HepG2 (cell line): ENCODE measurements around the gene HELZ2. TPM values are rescaled to one million over a fixed set of nuclear protein-coding genes. Genes with fewer than 3 reads are reported as not detected.

Experiments used
- ARNTL ChIP-seq: sonication (generic); formaldehyde crosslinking; IDR thresholded peaks from 2 replicates; pipeline ENCODE4 v1.4.0; 2020; ENCODE audit warnings: mild to moderate bottlenecking, missing genetic modification reagents
- CSRNP2 ChIP-seq: sonication (generic); formaldehyde crosslinking; conservative IDR thresholded peaks from 2 replicates; pipeline ENCODE4 v1.8.0; 2022; ENCODE audit warnings: low read depth, missing genetic modification reagents
- FOXP1 ChIP-seq, 2 experiments: fragments of 450-650 bp in 1 of 2; IDR thresholded peaks; 2 replicates each; pipeline ENCODE4 v1.6.1; 2017 to 2018; ENCODE audit warnings: antibody characterized with exemption in 1 of 2
- HMGXB4 ChIP-seq, 2 experiments: sonication (generic) in 1 of 2; formaldehyde crosslinking in 1 of 2; IDR thresholded peaks; 2 replicates each; pipeline versions ENCODE4 v1.4.0 to v1.6.1; 2018 to 2020; ENCODE audit warnings: missing genetic modification reagents in 2 of 2, borderline replicate concordance in 1 of 2, low read depth in 1 of 2, mild to moderate bottlenecking in 1 of 2, missing biosample characterization in 1 of 2
- HNRNPUL1 ChIP-seq: fragments of 200-400 bp; formaldehyde crosslinking; IDR thresholded peaks from 2 replicates; pipeline ENCODE4 v1.6.1; 2017; ENCODE audit warnings: low read depth, mild to moderate bottlenecking, low read length, moderate library complexity
- HOXA3 ChIP-seq: sonication (generic); formaldehyde crosslinking; IDR thresholded peaks from 2 replicates; pipeline ENCODE4 v1.5.0; 2020; ENCODE audit warnings: missing genetic modification reagents
- MATR3 ChIP-seq: sonication (generic); formaldehyde crosslinking; IDR thresholded peaks from 2 replicates; pipeline ENCODE4 v1.4.0; 2020; ENCODE audit warnings: missing genetic modification reagents
- PLRG1 ChIP-seq: fragments of 450-650 bp; conservative IDR thresholded peaks from 2 replicates; pipeline ENCODE4 v1.6.1; 2016
- RBM39 ChIP-seq: fragments of 200-400 bp; formaldehyde crosslinking; IDR thresholded peaks from one replicate; pipeline ENCODE4 v1.6.1; 2018; ENCODE audit warnings: antibody characterized with exemption, mild to moderate bottlenecking, low read depth, low read length; ENCODE audit not compliant: poor library complexity, severe bottlenecking
- SOX13 ChIP-seq, 3 experiments: fragments of 450-650 bp in 1 of 3; sonication (generic) in 1 of 3; formaldehyde crosslinking in 1 of 3; IDR thresholded peaks in 2 of 3; conservative IDR thresholded peaks in 1 of 3; 2 replicates each; pipeline versions ENCODE4 v1.5.0 to v1.6.1; 2016 to 2020; ENCODE audit warnings: antibody characterized with exemption in 1 of 3, mild to moderate bottlenecking in 1 of 3, missing compliant biosample characterization in 1 of 3, missing genetic modification reagents in 1 of 3, moderate library complexity in 1 of 3
- THAP8 ChIP-seq: sonication (generic); formaldehyde crosslinking; IDR thresholded peaks from 2 replicates; pipeline ENCODE4 v1.5.1; 2020; ENCODE audit warnings: missing genetic modification reagents, mild to moderate bottlenecking, borderline replicate concordance
- ZBTB2 ChIP-seq: sonication (generic); formaldehyde crosslinking; IDR thresholded peaks from 2 replicates; pipeline ENCODE4 v1.8.0; 2022; ENCODE audit warnings: low read depth, missing genetic modification reagents
- ZBTB42 ChIP-seq: sonication (generic); formaldehyde crosslinking; IDR thresholded peaks from 2 replicates; pipeline ENCODE4 v1.5.0; 2020; ENCODE audit warnings: mild to moderate bottlenecking, missing genetic modification reagents
- ZBTB43 ChIP-seq: sonication (generic); formaldehyde crosslinking; conservative IDR thresholded peaks from 2 replicates; pipeline ENCODE4 v1.4.0; 2020; ENCODE audit warnings: missing genetic modification reagents
- ZFP37 ChIP-seq: sonication (generic); formaldehyde crosslinking; IDR thresholded peaks from 2 replicates; pipeline ENCODE4 v1.4.0; 2020; ENCODE audit warnings: missing genetic modification reagents, borderline replicate concordance
- ZNF337 ChIP-seq: sonication (generic); formaldehyde crosslinking; IDR thresholded peaks from 2 replicates; pipeline ENCODE4 v1.5.1; 2020; ENCODE audit warnings: missing genetic modification reagents, low read depth, mild to moderate bottlenecking, borderline replicate concordance
- ZNF432 ChIP-seq: sonication (generic); formaldehyde crosslinking; IDR thresholded peaks from 2 replicates; pipeline ENCODE4 v1.5.0; 2020; ENCODE audit warnings: missing genetic modification reagents, mild to moderate bottlenecking, borderline replicate concordance
- ZNF496 ChIP-seq: sonication (generic); formaldehyde crosslinking; IDR thresholded peaks from 2 replicates; pipeline ENCODE4 v1.8.1; 2023; ENCODE audit warnings: mild to moderate bottlenecking, moderate library complexity, missing genetic modification reagents; ENCODE audit not compliant: insufficient replicate concordance
- ZNF598 ChIP-seq: sonication (generic); formaldehyde crosslinking; IDR thresholded peaks from 2 replicates; pipeline ENCODE4 v1.5.1; 2020; ENCODE audit warnings: mild to moderate bottlenecking, missing genetic modification reagents, borderline replicate concordance
- ZNF850 ChIP-seq: sonication (generic); formaldehyde crosslinking; conservative IDR thresholded peaks from 2 replicates; pipeline ENCODE4 v1.9.0; 2021; ENCODE audit warnings: mild to moderate bottlenecking, missing genetic modification reagents
- ZNF879 ChIP-seq: sonication (generic); formaldehyde crosslinking; IDR thresholded peaks from 2 replicates; pipeline ENCODE4 v1.8.1; 2023; ENCODE audit warnings: missing genetic modification reagents
- polyA plus RNA-seq, 8 experiments: library from polyadenylated mRNA; depleted of rRNA in 3 of 8; stranded (reverse) in 7 of 8; unstranded in 1 of 8; fragments of >200 nt; fragmentation: Illumina TruSeq in 4 of 8; extraction: Trizol in 4 of 8; gene quantifications; 2 replicates each; pipeline versions ENCODE4 v1.2.1 to v1.2.3, GENCODE V29; 2011 to 2016; ENCODE audit warnings: low read depth in 4 of 8, missing spikeins in 1 of 8, mixed read lengths in 1 of 8; ENCODE audit not compliant: insufficient read depth in 1 of 8
- total RNA-seq, 5 experiments: library from RNA; depleted of rRNA; stranded (reverse); fragments of >200 nt; fragmentation: Illumina TruSeq; extraction: Trizol; gene quantifications; 2 replicates each; pipeline ENCODE4 v1.2.3, GENCODE V29; 2016; ENCODE audit warnings: low read depth in 1 of 5

Gene HELZ2
- total and polyA plus RNA-seq, 2 of the 13 experiments (the other 11 are each of a cell fraction or from before 2014, with no cell fraction given), result 9.6 to 10.1 TPM

DNA sequence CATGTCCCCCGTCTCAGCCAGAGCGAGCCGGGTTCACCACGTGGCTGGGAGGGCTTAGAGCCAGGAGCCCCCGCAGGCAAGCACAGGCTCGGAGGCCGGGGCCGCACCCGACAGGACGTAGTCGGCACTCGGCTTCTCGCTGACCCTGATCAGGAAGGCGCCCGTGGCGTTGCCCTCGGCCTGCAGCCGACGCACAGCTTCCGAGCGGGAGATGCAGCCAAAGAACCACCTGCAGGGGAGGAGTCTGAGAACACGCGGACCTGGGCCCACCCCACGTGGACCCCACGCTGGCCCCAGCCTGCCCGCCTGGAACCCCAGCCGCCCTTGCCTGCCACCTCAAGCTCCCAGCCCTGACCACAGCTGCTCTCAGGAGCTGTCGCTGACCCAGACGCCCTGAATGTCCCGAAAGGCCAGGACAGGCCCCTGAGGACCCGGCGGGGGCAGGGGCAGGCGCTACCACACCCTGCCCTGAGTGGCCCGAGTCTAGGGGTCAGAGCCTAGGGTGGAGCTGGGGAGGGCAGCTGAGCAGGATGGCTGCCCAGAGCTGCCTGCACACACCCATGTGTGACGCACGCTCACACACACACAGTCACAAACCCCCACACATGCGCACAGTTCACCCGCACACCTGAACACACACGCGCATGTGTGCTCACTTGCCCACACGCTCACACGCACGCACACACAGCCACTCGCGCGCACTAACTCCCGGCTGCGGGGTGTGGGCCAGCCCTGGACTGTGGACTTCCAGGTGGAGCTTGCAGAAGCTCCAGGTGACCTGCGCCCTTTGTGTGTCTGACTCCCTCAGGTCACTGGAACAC, 39.0 kb downstream of the HELZ2 start (continued):
- TF ChIP-seq ZNF879 (CRISPR knock-in tag) (no peak), THAP8 (CRISPR knock-in tag) (peak; percentile 78; the same call in 1 of the 2 replicates), ZNF337 (CRISPR knock-in tag) (no peak), ZNF432 (CRISPR knock-in tag) (no peak), FOXP1 (IDR thresholded peaks at IDR 0.05) (no peak), FOXP1 (CRISPR knock-in tag; IDR thresholded peaks at IDR 0.05) (no peak), HMGXB4 (CRISPR knock-in tag; IDR thresholded peaks at IDR 0.05; ENCODE audit: borderline replicate concordance in 1 of 2, low read depth in 1 of 2) (no peak), ZNF850 (CRISPR knock-in tag) (no peak), ZNF496 (CRISPR knock-in tag) (no peak), ARNTL (CRISPR knock-in tag) (peak; percentile 51; the same call in 1 of the 2 replicates), ZBTB42 (CRISPR knock-in tag) (no peak), MATR3 (CRISPR knock-in tag) (no peak), HOXA3 (CRISPR knock-in tag) (no peak; the same call in 1 of the 2 replicates), ZNF598 (peak; percentile 70; the same call in 1 of the 2 replicates), ZFP37 (CRISPR knock-in tag) (no peak), ZBTB43 (CRISPR knock-in tag) (peak; percentile 75), CSRNP2 (no peak), HNRNPUL1 (no peak), RBM39 (no peak), PLRG1 (no peak), ZBTB2 (no peak), SOX13 (IDR thresholded peaks at IDR 0.05) (no peak), SOX13 (CRISPR knock-in tag; conservative IDR thresholded peaks at IDR 0.05 in 1 of 2, IDR thresholded peaks at IDR 0.05 in 1 of 2) (no peak)
